ENCODE measurements around the gene WTIP. TPM values are rescaled to one million over a fixed set of nuclear protein-coding genes. Genes with fewer than 3 reads are reported as not detected.

Gene WTIP
- total and polyA plus RNA-seq, 4 experiments from 2014 or later = 0.23 to 0.39 TPM; not detected in 2

GRCh38 chr19:34513767-34514166 lies 32.2 kb downstream of the WTIP start:
- Histone ChIP-seq H3K27me3 (ENCODE audit: insufficient read depth, low read length) (no peaks in the 10 kb centered on the region), H3K4me3 (ENCODE audit: low read length in 2 of 2) (no peak overlapping the region), H3K9me3 (ENCODE audit: control insufficient read depth in 1 of 2, low read length in 2 of 2) (no peaks in the 10 kb centered on the region), H3K27ac (ENCODE audit: low read depth, low read length) (no peak overlapping the region), H3K4me1 (ENCODE audit: insufficient read depth, low read length) (no peaks in the 10 kb centered on the region), H3K36me3 (ENCODE audit: insufficient read depth, low read length) (no peaks in the 10 kb centered on the region)
- CTCF ChIA-PET (ENCODE audit: partially characterized antibody) = no interaction called here
- Mint-ChIP-seq H3K4me3 (no peak overlapping the region), H3K27ac (no peak overlapping the region), H3K27me3 (peaks cover 2 to 10% of the 10 kb centered on the region in 2 donors), H3K9me3 (peaks cover 2 to 26% (median 19%) of the 10 kb centered on the region in 8 donors), H3K4me1 (no peaks in the 10 kb centered on the region), H3K36me3 (peaks cover 0 to 1% of the 10 kb centered on the region in 2 donors)
- intact Hi-C loops (cut with micrococcal nuclease) = no loop called here
- POLR2A ChIA-PET (ENCODE audit: partially characterized antibody) = no interaction called here
- DNase-seq = no peak

GRCh38 chr19:34519602-34520001 lies 38.0 kb downstream of the WTIP start:
- no peaks in the 10 kb centered on the region for H3K4me1 ChIP-seq (ENCODE audit: insufficient read depth, low read length)
- ChIA-PET POLR2A (ENCODE audit: partially characterized antibody) (no interaction called here), CTCF (ENCODE audit: partially characterized antibody) (interaction anchor here (0.6 kb wide), 2 partner anchors 10 to 37 kb away, joined by 3 read pairs; no protein-coding TSS in a partner anchor)
- Mint-ChIP-seq H3K4me3 (no peak overlapping the region), H3K27me3 (peaks cover 10 to 13% of the 10 kb centered on the region in 2 donors), H3K36me3 (no peaks in the 10 kb centered on the region), H3K4me1 (no peaks in the 10 kb centered on the region), H3K27ac (no peak overlapping the region), H3K9me3 (peaks cover 0 to 8% (median 0%) of the 10 kb centered on the region in 8 donors)
- intact Hi-C loops (cut with micrococcal nuclease) = no loop called here
- no peak for DNase-seq
- H3K27me3 ChIP-seq (ENCODE audit: insufficient read depth, low read length) = no peaks in the 10 kb centered on the region
- H3K36me3 ChIP-seq (ENCODE audit: insufficient read depth, low read length) = no peaks in the 10 kb centered on the region
- H3K9me3 ChIP-seq (ENCODE audit: control insufficient read depth in 1 of 2, low read length in 2 of 2) = no peaks in the 10 kb centered on the region
- H3K4me3 ChIP-seq (ENCODE audit: low read length in 2 of 2) = no peak overlapping the region
- H3K27ac ChIP-seq (ENCODE audit: low read depth, low read length) = no peak overlapping the region

- Histone ChIP-seq H3K4me1 (ENCODE audit: insufficient read depth, low read length) (no peaks in the 10 kb centered on the region), H3K9me3 (ENCODE audit: control insufficient read depth in 1 of 2, low read length in 2 of 2) (no peaks in the 10 kb centered on the region), H3K4me3 (ENCODE audit: low read length in 2 of 2) (no peak overlapping the region), H3K27me3 (ENCODE audit: insufficient read depth, low read length) (no peaks in the 10 kb centered on the region), H3K36me3 (ENCODE audit: insufficient read depth, low read length) (no peaks in the 10 kb centered on the region), H3K27ac (ENCODE audit: low read depth, low read length) (no peak overlapping the region)
- no peaks in the 10 kb centered on the region for H3K4me1 Mint-ChIP-seq
- H3K4me3 Mint-ChIP-seq = no peak overlapping the region
- no peak overlapping the region for H3K27ac Mint-ChIP-seq
- DNase-seq = no peak
- intact Hi-C loops (cut with micrococcal nuclease) = no loop called here
- ChIA-PET CTCF (ENCODE audit: partially characterized antibody) (no interaction called here), POLR2A (ENCODE audit: partially characterized antibody) (no interaction called here)
- H3K36me3 Mint-ChIP-seq = no peaks in the 10 kb centered on the region
- peaks cover 24 to 29% of the 10 kb centered on the region in 2 donors for H3K27me3 Mint-ChIP-seq
- peaks cover 0 to 8% (median 0%) of the 10 kb centered on the region in 8 donors for H3K9me3 Mint-ChIP-seq
Observed at GRCh38 chr19:34523408-34523807, 41.9 kb downstream of the WTIP start.

- Histone ChIP-seq H3K4me1 (ENCODE audit: insufficient read depth, low read length) (no peaks in the 10 kb centered on the region), H3K27me3 (ENCODE audit: insufficient read depth, low read length) (no peaks in the 10 kb centered on the region), H3K27ac (ENCODE audit: low read depth, low read length) (no peak overlapping the region), H3K9me3 (ENCODE audit: control insufficient read depth in 1 of 2, low read length in 2 of 2) (no peaks in the 10 kb centered on the region), H3K36me3 (ENCODE audit: insufficient read depth, low read length) (no peaks in the 10 kb centered on the region), H3K4me3 (ENCODE audit: low read length in 2 of 2) (no peak overlapping the region)
- Mint-ChIP-seq H3K27ac (no peak overlapping the region), H3K4me1 (peaks cover 0 to 1% (median 0%) of the 10 kb centered on the region in 4 donors), H3K9me3 (peaks cover 0 to 7% (median 0%) of the 10 kb centered on the region in 8 donors), H3K36me3 (no peaks in the 10 kb centered on the region), H3K27me3 (peaks cover 30 to 34% of the 10 kb centered on the region in 2 donors), H3K4me3 (no peak overlapping the region)
- CTCF ChIA-PET (ENCODE audit: partially characterized antibody) = no interaction called here
- POLR2A ChIA-PET (ENCODE audit: partially characterized antibody) = no interaction called here
- intact Hi-C loops (cut with micrococcal nuclease) = no loop called here
- no peak for DNase-seq
Observed at GRCh38 chr19:34525001-34525400, 43.4 kb downstream of the WTIP start.

- Histone ChIP-seq H3K4me1 (ENCODE audit: insufficient read depth, low read length) (no peaks in the 10 kb centered on the region), H3K27me3 (ENCODE audit: insufficient read depth, low read length) (peaks cover 4% of the 10 kb centered on the region), H3K36me3 (ENCODE audit: insufficient read depth, low read length) (no peaks in the 10 kb centered on the region), H3K4me3 (ENCODE audit: low read length in 2 of 2) (no peak overlapping the region), H3K27ac (ENCODE audit: low read depth, low read length) (no peak overlapping the region), H3K9me3 (ENCODE audit: control insufficient read depth in 1 of 2, low read length in 2 of 2) (no peaks in the 10 kb centered on the region)
- Mint-ChIP-seq H3K4me3 (no peak overlapping the region), H3K4me1 (no peaks in the 10 kb centered on the region), H3K27me3 (peaks cover 43 to 46% of the 10 kb centered on the region in 2 donors), H3K27ac (no peak overlapping the region), H3K36me3 (no peaks in the 10 kb centered on the region), H3K9me3 (peaks cover 0 to 3% (median 0%) of the 10 kb centered on the region in 8 donors)
- CTCF ChIA-PET (ENCODE audit: partially characterized antibody) = no interaction called here
- intact Hi-C loops (cut with micrococcal nuclease) = no loop called here
- POLR2A ChIA-PET (ENCODE audit: partially characterized antibody) = no interaction called here
- no peak for DNase-seq
Observed at GRCh38 chr19:34534206-34534605, 52.6 kb downstream of the WTIP start.

- Histone ChIP-seq H3K4me3 (ENCODE audit: low read length in 2 of 2) (no peak overlapping the region), H3K36me3 (ENCODE audit: insufficient read depth, low read length) (no peaks in the 10 kb centered on the region), H3K27me3 (ENCODE audit: insufficient read depth, low read length) (no peaks in the 10 kb centered on the region), H3K9me3 (ENCODE audit: control insufficient read depth in 1 of 2, low read length in 2 of 2) (no peaks in the 10 kb centered on the region), H3K4me1 (ENCODE audit: insufficient read depth, low read length) (no peaks in the 10 kb centered on the region), H3K27ac (ENCODE audit: low read depth, low read length) (no peak overlapping the region)
- peaks cover 2 to 46% (median 30%) of the 10 kb centered on the region in 8 donors for H3K9me3 Mint-ChIP-seq
- POLR2A ChIA-PET (ENCODE audit: partially characterized antibody) = no interaction called here
- intact Hi-C loops (cut with micrococcal nuclease) = no loop called here
- H3K4me1 Mint-ChIP-seq = no peaks in the 10 kb centered on the region
- no peaks in the 10 kb centered on the region for H3K36me3 Mint-ChIP-seq
- H3K27ac Mint-ChIP-seq = no peak overlapping the region
- peaks cover 28 to 34% of the 10 kb centered on the region in 2 donors for H3K27me3 Mint-ChIP-seq
- no peak overlapping the region for H3K4me3 Mint-ChIP-seq
- no peak for DNase-seq
- CTCF ChIA-PET (ENCODE audit: partially characterized antibody) = no interaction called here
Observed at GRCh38 chr19:34539396-34539795, 57.8 kb downstream of the WTIP start.

DNA sequence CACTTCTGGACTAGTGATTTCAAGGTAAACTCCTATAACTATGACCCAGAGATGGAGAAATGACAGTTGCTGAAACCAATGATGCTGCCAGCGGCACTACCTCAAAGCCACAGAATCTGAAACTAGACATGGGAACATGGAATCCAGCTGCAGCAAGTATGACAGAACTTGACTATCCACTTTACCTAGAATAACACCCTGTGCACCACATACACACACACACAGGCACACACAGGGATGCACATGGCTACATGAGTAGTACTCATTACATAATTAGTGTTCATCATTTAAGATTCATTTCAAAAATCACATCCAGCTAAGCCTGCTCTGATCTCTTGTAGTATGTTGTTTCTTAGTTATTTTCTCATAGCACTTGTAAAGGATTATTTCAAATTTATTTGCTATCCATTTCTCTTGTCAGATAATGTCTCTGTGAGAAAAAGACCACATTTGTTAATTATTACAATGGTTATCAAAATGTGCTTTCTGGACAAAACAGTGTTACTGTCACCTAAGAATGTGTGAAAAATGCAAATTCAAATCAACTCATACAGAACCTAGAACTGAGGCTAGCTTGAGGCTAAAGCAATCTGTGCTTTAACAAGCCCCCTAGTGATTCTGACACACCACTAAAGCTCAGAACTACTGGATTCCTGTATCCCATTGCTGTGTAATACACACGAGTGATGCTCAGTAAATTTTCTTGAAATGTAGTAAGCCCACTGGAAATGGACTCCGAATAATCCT lies 59.4 kb downstream of the WTIP start:
- Histone ChIP-seq H3K27me3 (ENCODE audit: insufficient read depth, low read length) (no peaks in the 10 kb centered on the region), H3K36me3 (ENCODE audit: insufficient read depth, low read length) (no peaks in the 10 kb centered on the region), H3K4me1 (ENCODE audit: insufficient read depth, low read length) (no peaks in the 10 kb centered on the region), H3K9me3 (ENCODE audit: control insufficient read depth in 1 of 2, low read length in 2 of 2) (no peaks in the 10 kb centered on the region), H3K27ac (ENCODE audit: low read depth, low read length) (no peak overlapping the region), H3K4me3 (ENCODE audit: low read length in 2 of 2) (no peak overlapping the region)
- H3K9me3 Mint-ChIP-seq = peaks cover 2 to 46% (median 34%) of the 10 kb centered on the region in 8 donors
- ChIA-PET POLR2A (ENCODE audit: partially characterized antibody) (no interaction called here), CTCF (ENCODE audit: partially characterized antibody) (no interaction called here)
- H3K27ac Mint-ChIP-seq = no peak overlapping the region
- H3K27me3 Mint-ChIP-seq = peaks cover 19 to 27% of the 10 kb centered on the region in 2 donors
- intact Hi-C loops (cut with micrococcal nuclease) = no loop called here
- DNase-seq = no peak
- no peaks in the 10 kb centered on the region for H3K36me3 Mint-ChIP-seq
- no peaks in the 10 kb centered on the region for H3K4me1 Mint-ChIP-seq
- H3K4me3 Mint-ChIP-seq = no peak overlapping the region

All from CD4-positive, alpha-beta memory T cell (primary cell).